Ovary (tissue), 9 donors: Measurements from ENCODE around the gene ACE. TPM values are rescaled to one million over a fixed set of nuclear protein-coding genes. Genes with fewer than 3 reads are reported as not detected.

Experiments
- DNase-seq, 5 donors: peaks; one replicate each; pipeline ENCODE4 v3.0.0-alpha.2; 2019 to 2020
- H3K27ac ChIP-seq, 2 donors: fragments of 200-600 bp; one replicate each; pipeline versions ENCODE4 v1.5.1 to v1.8.0; 2019 to 2022
- H3K27me3 ChIP-seq: fragments of 200-600 bp; one replicate; pipeline ENCODE4 v1.8.0; 2022
- H3K36me3 ChIP-seq: fragments of 200-600 bp; sonication (generic); one replicate; pipeline ENCODE4 v1.5.1; 2019
- H3K4me1 ChIP-seq: one replicate; pipeline ENCODE4 v1.8.1; 2013; ENCODE audit warnings: mild to moderate bottlenecking, moderate library complexity; ENCODE audit not compliant: insufficient read depth
- H3K4me3 ChIP-seq: fragments of 200-600 bp; sonication (generic); one replicate; pipeline ENCODE4 v1.5.1; 2017
- H3K9me3 ChIP-seq, 2 donors: fragments of 200-600 bp in 1 of 2; sonication (generic) in 1 of 2; one replicate each; pipeline versions ENCODE4 v1.5.1 to v1.8.1; 2013 to 2019; ENCODE audit warnings: mild to moderate bottlenecking in 1 of 2, moderate library complexity in 1 of 2
- CTCF ChIP-seq, 3 donors: fragments of 450-650 bp in 2 of 3; fragments of 200-600 bp in 1 of 3; IDR thresholded peaks; one replicate each; pipeline versions ENCODE4 v1.5.1 to v1.8.0; 2016 to 2022; ENCODE audit warnings: antibody characterized with exemption in 3 of 3, mild to moderate bottlenecking in 1 of 3
- EP300 ChIP-seq: sonication (generic); formaldehyde crosslinking; IDR thresholded peaks from one replicate; pipeline ENCODE4 v1.6.1; 2017; ENCODE audit warnings: antibody characterized with exemption
- POLR2A ChIP-seq: fragments of 450-650 bp; IDR thresholded peaks from one replicate; pipeline ENCODE4 v1.6.1; 2017; ENCODE audit warnings: antibody characterized with exemption, mild to moderate bottlenecking, moderate library complexity
- WGBS, 3 donors: extraction: QIAGEN DNeasy Blood & Tissue Kit in 1 of 3; methylation state at CpG; one replicate each; pipeline versions ENCODE4 v1.1.5 to v1.1.7; 2013 to 2017; 5-methylcytosine and 5-hydroxymethylcytosine counted together
- intact Hi-C, 4 donors: fragments of 100-400 bp; cut with DNase I; formaldehyde crosslinking; loops; one replicate each; pipeline versions ENCODE4 v1.11.0 to v1.15.1; 2022 to 2023
- polyA plus RNA-seq, 2 donors: library from polyadenylated mRNA; stranded (reverse); fragments of 200-250 nt in 1 of 2; fragments of 350-450 nt in 1 of 2; fragmentation: Illumina TruSeq in 1 of 2; extraction: RNeasy Lipid Tissue Mini Kit (QIAGEN cat#74804) in 1 of 2; gene quantifications; one replicate each; pipeline ENCODE4 v1.2.3, GENCODE V29; 2013 to 2014
- total RNA-seq, 7 donors: library from RNA; depleted of rRNA in 2 of 7; stranded (reverse); fragments of >200 nt in 2 of 7; fragmentation: NEBNext Ultra II Directional in 3 of 7; extraction: Animal tissue kit (Norgen Biotek cat#: 25700) in 3 of 7; gene quantifications; one replicate each; pipeline versions ENCODE4 v1.1.0 to v1.2.4, GENCODE V29; 2016 to 2023
- donor health status: DM: no; HTN: no; CAD: no; lungs with moderate emphysema.
- donor health status: DM: no; HTN: no; CAD: no.
- donor health status: Bipolar disorder and iron deficiency.
- donor health status: DM: yes; HTN: yes; CAD: no.
- donor health status: DM: no; HTN: no; CAD: no.
- donor health status: DM: yes; HTN: yes; CAD: no.

Gene ACE
- total and polyA plus RNA-seq, 9 donors: 2.9 to 8.1 (median 5.1) TPM

GRCh38 chr17:63494300-63494928, 17.6 kb downstream of the ACE start:
- WGBS, 3 donors: 85 to 91% (median 87%) methylated on average over 12 of the region's 12 CpGs

GRCh38 chr17:63495491-63495890, 18.6 kb downstream of the ACE start:
- H3K36me3 ChIP-seq: no peaks in the 10 kb centered on the region
- H3K4me1 ChIP-seq: peaks cover 2% of the 10 kb centered on the region
- intact Hi-C loops: no loop called here
- WGBS, 3 donors: 14 to 32% (median 21%) methylated on average over 5 to 6 of the region's 6 CpGs
- H3K9me3 ChIP-seq: no peaks in the 10 kb centered on the region
- H3K27ac ChIP-seq: no peak overlapping the region
- DNase-seq: no peak
- H3K27me3 ChIP-seq: no peaks in the 10 kb centered on the region
- no peak overlapping the region for H3K4me3 ChIP-seq
- TF ChIP-seq POLR2A (no peak), EP300 (no peak), CTCF (IDR thresholded peaks at IDR 0.05) (no peak)

More at GRCh38 chr17:63494300-63494928, 17.6 kb downstream of the ACE start:
- H3K36me3 ChIP-seq: no peaks in the 10 kb centered on the region
- H3K4me1 ChIP-seq: peaks cover 2% of the 10 kb centered on the region
- H3K4me3 ChIP-seq: no peak overlapping the region
- DNase-seq: no peak
- intact Hi-C loops: no loop called here
- H3K9me3 ChIP-seq: no peaks in the 10 kb centered on the region
- no peak for TF ChIP-seq CTCF (IDR thresholded peaks at IDR 0.05)
- no peak for TF ChIP-seq EP300
- TF ChIP-seq POLR2A: no peak
- no peaks in the 10 kb centered on the region for H3K27me3 ChIP-seq
- H3K27ac ChIP-seq: no peak overlapping the region

- intact Hi-C loops: no loop called here
- no peak for TF ChIP-seq CTCF (IDR thresholded peaks at IDR 0.05)
- TF ChIP-seq EP300: no peak
- Histone ChIP-seq H3K4me3 (no peak overlapping the region), H3K27me3 (no peaks in the 10 kb centered on the region), H3K36me3 (no peaks in the 10 kb centered on the region), H3K9me3 (no peaks in the 10 kb centered on the region), H3K4me1 (peaks cover 2% of the 10 kb centered on the region), H3K27ac (no peak overlapping the region)
- WGBS, 3 donors: 83 to 88% (median 87%) methylated on average over 12 of the region's 12 CpGs
- no peak for DNase-seq
These were observed 19.3 kb downstream of the ACE start for GRCh38 chr17:63496177-63496576.

- no peak overlapping the region for H3K27ac ChIP-seq
- intact Hi-C loops: no loop called here
- H3K4me3 ChIP-seq: no peak overlapping the region
- H3K9me3 ChIP-seq: no peaks in the 10 kb centered on the region
- H3K36me3 ChIP-seq: no peaks in the 10 kb centered on the region
- no peaks in the 10 kb centered on the region for H3K27me3 ChIP-seq
- WGBS, 3 donors: 87 to 92% (median 92%) methylated on average over 30 to 36 of the region's 36 CpGs
- peaks cover 2% of the 10 kb centered on the region for H3K4me1 ChIP-seq
- TF ChIP-seq EP300: no peak
- no peak for TF ChIP-seq POLR2A
- no peak for TF ChIP-seq CTCF (IDR thresholded peaks at IDR 0.05)
- DNase-seq: no peak
These were observed 20.0 kb downstream of the ACE start for GRCh38 chr17:63496663-63497400.
